Measurements from ENCODE around the gene SPATA9. TPM values are rescaled to one million over a fixed set of nuclear protein-coding genes. Genes with fewer than 3 reads are reported as not detected.

The SPATA9 gene
- total RNA-seq, 4 donors from 2014 or later, result 0.76 TPM; not detected in 3

DNA sequence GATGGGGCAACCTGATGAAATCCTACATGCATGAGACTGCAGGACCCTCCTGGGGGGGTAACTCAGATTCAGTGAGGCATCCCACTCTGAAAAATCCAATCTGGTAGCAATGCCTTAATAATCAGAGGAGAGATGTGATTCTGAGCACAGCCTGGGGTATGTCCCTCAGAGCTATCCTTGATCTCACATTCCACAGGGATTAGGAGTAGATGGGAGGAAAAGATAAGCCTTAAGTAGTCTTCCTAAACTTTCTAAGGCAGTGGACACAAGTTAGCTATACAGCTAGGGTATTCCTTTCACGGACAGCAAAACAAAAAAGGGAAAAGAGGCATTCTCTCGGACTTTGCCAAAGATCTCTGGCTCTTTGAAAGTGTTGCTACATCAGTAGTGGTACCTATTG lies 3.9 kb upstream of the SPATA9 start:
- intact Hi-C loops (cut with DNase I; ENCODE audit: low total_unique reads), result no loop called here
- H3K27me3 ChIP-seq, result no peaks in the 10 kb centered on the region
- in situ Hi-C loops (cut with MboI; ENCODE audit: low sequenced_read_pairs in 4 of 4), result no loop called here
- H3K9me3 ChIP-seq, result no peaks in the 10 kb centered on the region
- no peaks in the 10 kb centered on the region for H3K36me3 ChIP-seq
- TF ChIP-seq POLR2A (IDR thresholded peaks at IDR 0.05), result no peak
- TF ChIP-seq CTCF (IDR thresholded peaks at IDR 0.05 in 4 of 5, conservative IDR thresholded peaks at IDR 0.05 in 1 of 5), result no peak
- H3K27ac ChIP-seq, result no peak overlapping the region
- DNase-seq (no peak), ATAC-seq (no peak)
- H3K4me3 ChIP-seq, result no peak overlapping the region
- no peaks in the 10 kb centered on the region for H3K4me1 ChIP-seq

DNA sequence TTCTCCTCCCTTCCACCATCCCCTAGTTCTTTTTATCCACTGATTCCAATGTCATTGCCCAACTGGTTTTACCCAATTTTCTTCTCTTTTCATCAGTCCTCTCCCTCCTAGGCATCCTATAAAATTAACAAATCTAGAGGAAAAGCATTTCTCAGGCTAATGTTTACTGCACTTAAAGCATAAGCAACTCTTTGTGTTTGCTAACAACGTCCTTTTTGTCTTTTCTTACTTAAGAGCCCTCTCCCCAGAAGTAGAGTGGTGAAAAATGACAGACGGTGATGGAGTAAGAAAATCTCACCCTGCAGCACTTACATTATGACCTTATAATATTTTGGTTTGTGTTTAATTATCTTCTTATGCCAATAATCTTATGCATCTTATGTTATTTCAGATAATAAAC lies 1.6 kb upstream of the SPATA9 start:
- Histone ChIP-seq H3K4me3 (no peak overlapping the region), H3K27ac (no peak overlapping the region), H3K9me3 (no peaks in the 10 kb centered on the region), H3K36me3 (no peaks in the 10 kb centered on the region), H3K4me1 (no peaks in the 10 kb centered on the region), H3K27me3 (no peaks in the 10 kb centered on the region)
- TF ChIP-seq CTCF (IDR thresholded peaks at IDR 0.05 in 4 of 5, conservative IDR thresholded peaks at IDR 0.05 in 1 of 5) (no peak), POLR2A (IDR thresholded peaks at IDR 0.05) (no peak)
- in situ Hi-C loops (cut with MboI; ENCODE audit: low sequenced_read_pairs in 4 of 4) (no loop called here), intact Hi-C loops (cut with DNase I; ENCODE audit: low total_unique reads) (no loop called here)
- ATAC-seq, result no peak
- no peak for DNase-seq

GRCh38 chr5:95673081-95673480 lies 9.7 kb downstream of the SPATA9 start:
- TF ChIP-seq POLR2A (IDR thresholded peaks at IDR 0.05), result no peak
- no peak for TF ChIP-seq CTCF (IDR thresholded peaks at IDR 0.05 in 4 of 5, conservative IDR thresholded peaks at IDR 0.05 in 1 of 5)
- H3K4me1 ChIP-seq, result peaks cover 12 to 14% of the 10 kb centered on the region in 2 donors
- no peaks in the 10 kb centered on the region for H3K36me3 ChIP-seq
- intact Hi-C loops (cut with DNase I; ENCODE audit: low total_unique reads) (no loop called here), in situ Hi-C loops (cut with MboI; ENCODE audit: low sequenced_read_pairs in 4 of 4) (loop anchor here in 2 of 4 donors (10.0 to 25.0 kb wide), 2 partner anchors 52 to 664 kb away; no protein-coding TSS in a partner anchor)
- no peaks in the 10 kb centered on the region for H3K27me3 ChIP-seq
- peak overlapping the region in 1 of 4 donors; percentile 14 for H3K27ac ChIP-seq
- peak; percentile 13 to 45 for DNase-seq
- H3K9me3 ChIP-seq, result no peaks in the 10 kb centered on the region
- no peak overlapping the region for H3K4me3 ChIP-seq
- peak; percentile 26 to 47 for ATAC-seq

DNA sequence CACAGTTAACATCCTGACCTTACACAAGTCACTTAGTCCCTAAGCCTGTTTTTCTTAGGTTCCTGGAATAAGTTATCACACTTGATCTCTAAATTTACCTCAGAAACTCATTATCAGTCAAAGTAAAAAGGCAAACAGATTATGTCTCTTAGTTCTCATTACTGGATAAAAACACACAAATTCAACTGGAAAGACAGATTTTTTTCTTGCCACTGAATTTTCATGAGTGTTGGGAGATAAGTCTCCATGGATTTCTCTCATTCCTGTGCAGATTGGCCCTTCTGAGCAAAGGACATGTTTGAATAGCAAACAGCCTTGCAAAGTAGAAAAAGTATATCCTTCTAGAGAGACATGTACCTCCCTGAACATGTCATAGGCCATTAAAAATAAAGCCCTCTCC lies 10.2 kb downstream of the SPATA9 start:
- peaks cover 12 to 14% of the 10 kb centered on the region in 2 donors for H3K4me1 ChIP-seq
- TF ChIP-seq CTCF (IDR thresholded peaks at IDR 0.05 in 4 of 5, conservative IDR thresholded peaks at IDR 0.05 in 1 of 5) (no peak), POLR2A (IDR thresholded peaks at IDR 0.05) (no peak)
- H3K36me3 ChIP-seq, result no peaks in the 10 kb centered on the region
- no peak for DNase-seq
- in situ Hi-C loops (cut with MboI; ENCODE audit: low sequenced_read_pairs in 4 of 4), result loop anchor here in 2 of 4 donors (10.0 to 25.0 kb wide), 2 partner anchors 52 to 665 kb away; no protein-coding TSS in a partner anchor
- intact Hi-C loops (cut with DNase I; ENCODE audit: low total_unique reads), result no loop called here
- ATAC-seq, result no peak
- H3K27me3 ChIP-seq, result no peaks in the 10 kb centered on the region
- no peak overlapping the region for H3K4me3 ChIP-seq
- H3K27ac ChIP-seq, result peak overlapping the region in 1 of 4 donors; percentile 14
- H3K9me3 ChIP-seq, result no peaks in the 10 kb centered on the region

DNA sequence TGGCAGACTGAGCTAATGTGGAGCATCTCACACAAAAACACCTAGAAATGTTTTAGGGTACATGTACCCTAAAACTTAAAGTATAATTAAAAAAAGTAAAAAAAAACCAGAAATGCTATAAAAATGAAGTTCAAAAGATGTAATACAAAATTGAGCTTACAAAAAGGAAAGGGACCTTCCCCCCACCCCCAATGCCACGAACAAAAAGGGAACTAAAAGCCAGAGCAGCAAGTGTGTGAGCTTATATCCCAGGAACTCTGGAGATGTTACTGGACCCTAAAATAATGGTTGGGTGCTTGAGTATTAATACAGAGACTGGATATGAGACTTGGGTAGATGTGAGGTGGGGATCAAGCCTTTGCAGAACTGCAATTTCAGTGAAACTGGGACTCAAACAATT lies 11.0 kb downstream of the SPATA9 start:
- no peaks in the 10 kb centered on the region for H3K36me3 ChIP-seq
- H3K4me3 ChIP-seq, result no peak overlapping the region
- H3K4me1 ChIP-seq, result peaks cover 12 to 14% of the 10 kb centered on the region in 2 donors
- in situ Hi-C loops (cut with MboI; ENCODE audit: low sequenced_read_pairs in 4 of 4), result loop anchor here in 2 of 4 donors (10.0 to 25.0 kb wide), 2 partner anchors 53 to 665 kb away; no protein-coding TSS in a partner anchor
- no peaks in the 10 kb centered on the region for H3K27me3 ChIP-seq
- intact Hi-C loops (cut with DNase I; ENCODE audit: low total_unique reads), result no loop called here
- H3K27ac ChIP-seq, result no peak overlapping the region
- no peaks in the 10 kb centered on the region for H3K9me3 ChIP-seq
- TF ChIP-seq CTCF (IDR thresholded peaks at IDR 0.05 in 4 of 5, conservative IDR thresholded peaks at IDR 0.05 in 1 of 5) (no peak), POLR2A (IDR thresholded peaks at IDR 0.05) (no peak)
- ATAC-seq, result no peak
- no peak for DNase-seq
